ENCODE measurements around the gene ZNF763.

ZNF763 gene

DNA sequence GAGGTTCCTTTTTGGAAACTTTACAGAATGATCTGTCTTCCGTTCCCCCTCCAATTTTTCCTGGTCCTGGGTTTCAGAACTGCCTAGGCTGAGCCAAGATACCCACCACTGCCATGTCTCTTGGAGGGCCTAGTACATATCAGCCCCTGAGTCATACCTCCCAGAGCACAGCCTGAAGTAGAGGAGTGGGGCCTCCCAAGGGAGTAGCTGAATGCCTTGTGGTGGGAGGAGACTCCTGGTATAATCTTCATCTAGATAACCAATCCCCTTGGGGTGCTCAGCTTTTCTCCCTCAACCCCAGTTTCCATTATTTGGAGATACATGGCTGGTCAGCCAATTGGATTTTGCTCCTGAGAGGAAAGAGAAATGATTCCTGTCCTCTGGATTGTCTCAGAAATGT, 30.3 kb downstream of the ZNF763 start:
- TF ChIP-seq, protein P1, sequence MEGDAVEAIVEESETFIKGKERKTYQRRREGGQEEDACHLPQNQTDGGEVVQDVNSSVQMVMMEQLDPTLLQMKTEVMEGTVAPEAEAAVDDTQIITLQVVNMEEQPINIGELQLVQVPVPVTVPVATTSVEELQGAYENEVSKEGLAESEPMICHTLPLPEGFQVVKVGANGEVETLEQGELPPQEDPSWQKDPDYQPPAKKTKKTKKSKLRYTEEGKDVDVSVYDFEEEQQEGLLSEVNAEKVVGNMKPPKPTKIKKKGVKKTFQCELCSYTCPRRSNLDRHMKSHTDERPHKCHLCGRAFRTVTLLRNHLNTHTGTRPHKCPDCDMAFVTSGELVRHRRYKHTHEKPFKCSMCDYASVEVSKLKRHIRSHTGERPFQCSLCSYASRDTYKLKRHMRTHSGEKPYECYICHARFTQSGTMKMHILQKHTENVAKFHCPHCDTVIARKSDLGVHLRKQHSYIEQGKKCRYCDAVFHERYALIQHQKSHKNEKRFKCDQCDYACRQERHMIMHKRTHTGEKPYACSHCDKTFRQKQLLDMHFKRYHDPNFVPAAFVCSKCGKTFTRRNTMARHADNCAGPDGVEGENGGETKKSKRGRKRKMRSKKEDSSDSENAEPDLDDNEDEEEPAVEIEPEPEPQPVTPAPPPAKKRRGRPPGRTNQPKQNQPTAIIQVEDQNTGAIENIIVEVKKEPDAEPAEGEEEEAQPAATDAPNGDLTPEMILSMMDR (IDR thresholded peaks at IDR 0.05): no peak
- no peaks in the 10 kb centered on the region for H3K4me1 Mint-ChIP-seq
- H3K9me3 Mint-ChIP-seq: peaks cover 89% of the 10 kb centered on the region
- DNase-seq: no peak
- peaks cover 2% of the 10 kb centered on the region for H3K27me3 Mint-ChIP-seq (ENCODE audit: low read depth, poor library complexity)
- peaks cover 91% of the 10 kb centered on the region for H3K36me3 Mint-ChIP-seq (ENCODE audit: low read depth)
- H3K4me3 Mint-ChIP-seq: no peak overlapping the region
- no peak overlapping the region for H3K27ac Mint-ChIP-seq

DNA sequence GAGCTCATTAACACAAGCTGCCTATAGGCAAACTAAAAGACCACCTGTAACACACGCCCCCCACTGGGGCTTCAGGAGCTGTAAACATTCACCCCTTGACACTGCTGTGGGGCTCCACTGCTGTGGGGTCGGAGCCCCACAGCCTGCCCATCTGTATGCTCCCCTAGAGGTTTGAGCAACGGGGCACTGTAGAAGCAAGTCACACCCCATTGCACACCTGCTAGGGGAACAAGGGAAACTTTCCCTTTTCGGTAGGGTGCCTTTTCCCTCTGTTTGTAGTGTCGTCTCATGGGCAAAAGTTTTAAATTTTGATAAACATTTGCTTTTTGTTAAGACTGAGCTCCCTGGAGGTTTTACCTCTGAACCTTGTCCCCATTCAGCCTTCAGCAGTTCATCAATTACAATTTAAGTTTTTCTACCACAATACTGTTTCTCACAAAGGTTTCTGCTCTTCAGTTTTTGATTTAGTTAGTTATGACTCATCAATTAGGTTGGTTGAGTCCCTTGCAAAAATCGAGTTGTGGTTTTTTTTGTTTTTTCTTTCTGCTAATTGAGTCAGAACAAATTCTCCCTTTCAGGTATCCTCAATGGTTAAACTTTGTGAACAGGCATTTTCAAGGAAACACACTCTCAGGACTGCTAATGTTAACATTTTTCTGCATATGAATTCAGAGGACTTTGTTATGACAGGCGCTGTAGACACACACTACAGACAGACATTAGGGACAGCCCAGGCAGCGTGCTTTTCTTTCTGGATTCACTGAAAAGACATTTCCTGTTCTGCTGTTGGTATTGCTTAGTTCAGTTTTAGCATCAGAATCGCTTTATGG, 35.5 kb downstream of the ZNF763 start:
- Mint-ChIP-seq H3K27me3 (ENCODE audit: low read depth, poor library complexity) (no peaks in the 10 kb centered on the region), H3K4me3 (no peak overlapping the region), H3K9me3 (peaks cover 85% of the 10 kb centered on the region), H3K27ac (no peak overlapping the region), H3K4me1 (no peaks in the 10 kb centered on the region), H3K36me3 (ENCODE audit: low read depth) (peaks cover 89% of the 10 kb centered on the region)
- TF ChIP-seq, protein P1 (IDR thresholded peaks at IDR 0.05): no peak
- DNase-seq: no peak

DNA sequence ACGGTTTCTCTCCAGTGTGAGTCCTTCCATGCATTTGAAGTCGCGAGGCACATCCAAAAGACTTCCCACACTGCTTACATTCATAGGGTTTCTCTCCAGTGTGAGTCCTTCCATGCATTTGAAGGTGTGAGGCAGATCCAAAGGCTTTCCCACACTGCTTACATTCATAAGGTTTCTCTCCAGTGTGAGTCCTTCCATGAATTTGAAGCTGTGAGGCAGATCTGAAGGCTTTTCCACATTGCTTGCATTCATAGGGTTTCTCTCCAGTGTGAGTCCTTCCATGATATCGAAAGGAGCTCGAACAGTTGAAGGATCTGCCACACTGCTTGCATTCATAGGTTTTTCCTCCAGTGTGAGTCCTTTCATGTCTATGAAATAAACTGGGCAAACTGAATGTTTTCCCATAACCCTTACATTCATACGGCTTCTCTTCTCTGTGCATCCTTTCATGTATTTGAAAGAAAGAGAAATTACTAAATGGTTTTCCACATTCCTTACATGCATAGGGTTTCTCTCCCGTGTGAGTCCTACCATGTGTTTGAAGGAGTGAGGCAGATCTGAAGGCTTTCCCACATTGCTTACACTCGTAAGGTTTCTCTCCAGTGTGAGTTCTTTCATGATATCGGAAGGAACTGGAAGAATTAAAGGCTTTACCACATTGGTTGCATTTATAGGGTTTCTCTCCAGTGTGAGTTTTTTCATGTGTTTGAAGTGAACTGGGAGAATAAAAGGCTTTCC, 50.3 kb downstream of the ZNF763 start:
- Mint-ChIP-seq H3K36me3 (ENCODE audit: low read depth) (peaks cover 95% of the 10 kb centered on the region), H3K4me1 (no peaks in the 10 kb centered on the region), H3K27me3 (ENCODE audit: low read depth, poor library complexity) (peaks cover 4% of the 10 kb centered on the region), H3K27ac (no peak overlapping the region), H3K4me3 (no peak overlapping the region), H3K9me3 (peaks cover 99% of the 10 kb centered on the region)
- DNase-seq: no peak
- TF ChIP-seq, protein P1 (IDR thresholded peaks at IDR 0.05): no peak

DNA sequence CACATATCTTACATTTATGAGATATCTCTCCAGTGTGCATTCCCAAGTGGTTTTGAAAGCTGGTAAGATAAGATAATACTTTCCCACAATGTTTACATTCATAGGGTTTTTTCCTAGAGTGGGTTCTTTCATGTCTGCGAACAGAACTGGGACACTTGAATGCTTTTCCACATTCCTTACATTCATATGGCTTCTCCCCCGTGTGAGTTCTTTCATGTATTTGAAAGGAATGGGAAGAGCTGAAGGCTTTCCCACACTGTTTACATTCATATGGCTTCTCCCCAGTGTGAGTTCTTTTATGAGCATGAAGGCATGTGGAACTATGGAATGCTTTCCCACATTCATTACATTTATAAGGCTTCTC, 50.9 kb downstream of the ZNF763 start:
- Mint-ChIP-seq H3K27me3 (ENCODE audit: low read depth, poor library complexity) (peaks cover 4% of the 10 kb centered on the region), H3K4me1 (no peaks in the 10 kb centered on the region), H3K4me3 (no peak overlapping the region), H3K9me3 (peaks cover 99% of the 10 kb centered on the region), H3K27ac (no peak overlapping the region), H3K36me3 (ENCODE audit: low read depth) (peaks cover 95% of the 10 kb centered on the region)
- DNase-seq: no peak
- TF ChIP-seq, protein P1 (IDR thresholded peaks at IDR 0.05): no peak
